A673 (cell line): ENCODE measurements around the gene ELOVL5. TPM values are rescaled to one million over a fixed set of nuclear protein-coding genes. Genes with fewer than 3 reads are reported as not detected.

Experiments
- BruUV-seq: library from RNA; stranded (reverse); fragments of 400-500 nt; replicated peaks from 2 replicates; lab custom pipeline; 2021; lab: Mats Ljungman, UMichigan
- CTCF ChIA-PET: fragments of 300-600 bp; sonication (Branson Sonifier 250); formaldehyde crosslinking; loops from one replicate; lab custom pipeline; 2022; ENCODE audit warnings: antibody characterized with exemption; lab: Charles Lee
- POLR2A ChIA-PET: fragments of 300-600 bp; sonication (Branson Sonifier 250); formaldehyde crosslinking; loops from one replicate; lab custom pipeline; 2022; ENCODE audit warnings: antibody characterized with exemption; ENCODE audit not compliant: low non-redundant PET; lab: Charles Lee
- DNase-seq: peaks from one replicate; pipeline ENCODE4 v3.0.0-alpha.2; 2015; ENCODE audit warnings: low spot score
- H3K27ac ChIP-seq: fragments of 200-600 bp; sonication (generic); 2 replicates; pipeline ENCODE4 v1.5.1; 2016; ENCODE audit warnings: mixed run types, low read depth, mild to moderate bottlenecking, mixed read lengths, antibody characterized with exemption, low read length; ENCODE audit not compliant: poor library complexity, severe bottlenecking
- H3K27me3 ChIP-seq: fragments of 200-600 bp; sonication (generic); replicated peaks from 2 replicates; pipeline ENCODE4 v1.6.1; 2017; ENCODE audit warnings: mixed run types, low read depth, mild to moderate bottlenecking, mixed read lengths, antibody characterized with exemption, low read length; ENCODE audit not compliant: insufficient read depth, poor library complexity
- H3K36me3 ChIP-seq: fragments of 200-600 bp; sonication (generic); 2 replicates; pipeline ENCODE4 v1.6.1; 2016; ENCODE audit warnings: mixed run types, mild to moderate bottlenecking, mixed read lengths, antibody characterized with exemption, low read length; ENCODE audit not compliant: insufficient read depth, poor library complexity, severe bottlenecking
- H3K4me1 ChIP-seq: fragments of 200-600 bp; sonication (generic); 2 replicates; pipeline ENCODE4 v1.6.1; 2017; ENCODE audit warnings: mixed run types, mild to moderate bottlenecking, mixed read lengths, antibody characterized with exemption, low read length; ENCODE audit not compliant: insufficient read depth, poor library complexity, severe bottlenecking
- H3K4me3 ChIP-seq: fragments of 200-600 bp; sonication (generic); 2 replicates; pipeline ENCODE4 v1.5.1; 2016; ENCODE audit warnings: low read depth, mixed run types, mild to moderate bottlenecking, mixed read lengths, low read length; ENCODE audit not compliant: poor library complexity, severe bottlenecking
- H3K9me3 ChIP-seq: fragments of 200-600 bp; sonication (generic); 2 replicates; pipeline ENCODE4 v1.6.1; 2016; ENCODE audit warnings: mixed run types, low read depth, mild to moderate bottlenecking, mixed read lengths, antibody characterized with exemption, low read length; ENCODE audit not compliant: poor library complexity, severe bottlenecking
- CTCF ChIP-seq: fragments of 300-800, 200-600 bp; sonication (generic); conservative IDR thresholded peaks from 2 replicates; pipeline ENCODE4 v1.5.1; 2017; ENCODE audit warnings: low read depth, mild to moderate bottlenecking, antibody characterized with exemption, low read length, moderate library complexity, mixed read lengths
- EZH2 ChIP-seq: fragments of 200-600 bp; sonication (generic); IDR thresholded peaks from 2 replicates; pipeline ENCODE4 v1.6.1; 2017; ENCODE audit warnings: borderline replicate concordance, low read depth, mild to moderate bottlenecking, mixed read lengths, antibody characterized with exemption, low read length; ENCODE audit not compliant: poor library complexity, severe bottlenecking
- intact Hi-C: fragments of 100-400 bp; cut with micrococcal nuclease; formaldehyde crosslinking; loops from one replicate; pipeline ENCODE4 v1.10.0; 2022; ENCODE audit not compliant: unreplicated experiment
- total RNA-seq: library from RNA; stranded (reverse); gene quantifications from 2 replicates; pipeline ENCODE4 v1.2.3, GENCODE V29; 2021

ELOVL5 gene
- total RNA-seq, 1 experiment from 2014 or later = 98.5 TPM

GRCh38 chr6:53241938-53242337 lies 106.8 kb downstream of the ELOVL5 start:
- H3K36me3 ChIP-seq = no peaks in the 10 kb centered on the region
- no peaks in the 10 kb centered on the region for H3K4me1 ChIP-seq
- no peak for TF ChIP-seq EZH2
- TF ChIP-seq CTCF = no peak
- H3K9me3 ChIP-seq = no peaks in the 10 kb centered on the region
- DNase-seq = no peak
- ChIA-PET CTCF (no interaction called here), POLR2A (no interaction called here)
- no peak overlapping the region for H3K27ac ChIP-seq
- BruUV-seq = no TSS peak
- H3K27me3 ChIP-seq = no peaks in the 10 kb centered on the region
- no peak overlapping the region for H3K4me3 ChIP-seq
- intact Hi-C loops = no loop called here

DNA sequence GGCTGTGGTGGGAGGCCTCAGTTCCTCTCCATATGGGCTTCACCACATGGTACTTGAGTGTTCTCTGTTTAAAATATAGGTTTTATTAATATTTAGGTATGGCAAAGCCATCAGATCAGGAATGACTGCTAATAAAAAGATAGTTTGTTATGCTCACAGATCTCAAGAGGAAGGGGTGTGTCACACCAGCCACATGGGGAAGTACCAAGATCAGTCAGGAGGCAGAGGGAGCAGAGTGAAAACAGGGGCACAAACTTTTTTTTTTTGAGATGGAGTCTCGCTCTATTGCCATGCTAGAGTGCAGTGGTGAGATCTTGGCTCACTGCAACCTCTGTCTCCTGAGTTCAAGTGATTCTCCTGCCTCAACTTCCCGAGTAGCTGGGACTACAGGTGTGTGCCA lies 108.0 kb downstream of the ELOVL5 start:
- H3K9me3 ChIP-seq = no peaks in the 10 kb centered on the region
- CTCF ChIA-PET = no interaction called here
- intact Hi-C loops = no loop called here
- POLR2A ChIA-PET = no interaction called here
- no peaks in the 10 kb centered on the region for H3K27me3 ChIP-seq
- H3K4me3 ChIP-seq = no peak overlapping the region
- no peaks in the 10 kb centered on the region for H3K4me1 ChIP-seq
- BruUV-seq = no TSS peak
- H3K36me3 ChIP-seq = no peaks in the 10 kb centered on the region
- no peak overlapping the region for H3K27ac ChIP-seq
- DNase-seq = no peak
- TF ChIP-seq EZH2 = no peak

DNA sequence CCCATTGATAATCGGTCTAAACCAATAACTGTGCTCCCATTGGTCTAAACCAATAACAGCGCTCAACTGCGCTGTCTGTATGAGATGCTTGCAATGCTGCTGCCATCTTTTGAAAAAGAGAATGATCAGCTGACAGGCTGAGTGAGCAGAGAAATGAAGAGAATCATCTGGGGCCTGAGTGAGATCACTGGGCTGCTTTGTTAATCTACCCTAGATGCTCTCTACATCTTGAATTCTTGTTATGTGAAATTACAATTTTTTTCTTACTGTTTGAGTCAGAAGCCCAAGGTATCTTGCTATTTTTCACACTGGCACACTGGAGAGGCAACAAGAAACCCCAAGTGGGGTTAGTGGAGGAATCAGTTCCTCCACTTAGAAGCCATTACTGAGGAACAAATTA lies 108.6 kb downstream of the ELOVL5 start:
- Histone ChIP-seq H3K27me3 (no peaks in the 10 kb centered on the region), H3K27ac (no peak overlapping the region), H3K9me3 (no peaks in the 10 kb centered on the region), H3K4me3 (no peak overlapping the region), H3K36me3 (no peaks in the 10 kb centered on the region), H3K4me1 (no peaks in the 10 kb centered on the region)
- TF ChIP-seq EZH2 (no peak), CTCF (no peak)
- no TSS peak for BruUV-seq
- CTCF ChIA-PET = no interaction called here
- DNase-seq = no peak
- intact Hi-C loops = no loop called here
- POLR2A ChIA-PET = no interaction called here

DNA sequence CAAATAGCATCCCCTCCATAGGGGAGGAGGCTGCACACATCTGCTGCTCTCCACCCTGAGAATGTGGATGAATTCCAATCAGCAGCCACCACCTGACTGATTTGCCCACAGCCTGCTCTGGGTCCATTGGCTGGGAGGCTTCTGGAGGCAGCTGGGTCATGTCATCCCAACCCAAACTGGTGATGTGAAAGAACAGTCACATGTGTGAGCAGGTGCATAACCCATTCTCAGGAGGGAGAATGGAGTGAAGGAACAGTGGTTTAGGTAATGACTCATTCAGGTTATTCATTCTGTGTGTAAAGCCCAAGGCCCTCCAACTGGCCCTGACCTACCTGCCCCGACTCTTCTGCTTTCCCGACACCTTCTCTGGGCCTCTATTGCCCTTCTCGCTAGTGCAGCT lies 109.2 kb downstream of the ELOVL5 start:
- Histone ChIP-seq H3K4me3 (no peak overlapping the region), H3K4me1 (no peaks in the 10 kb centered on the region), H3K9me3 (no peaks in the 10 kb centered on the region), H3K27me3 (no peaks in the 10 kb centered on the region), H3K36me3 (no peaks in the 10 kb centered on the region), H3K27ac (no peak overlapping the region)
- intact Hi-C loops = no loop called here
- DNase-seq = no peak
- ChIA-PET CTCF (no interaction called here), POLR2A (no interaction called here)
- no peak for TF ChIP-seq CTCF
- no peak for TF ChIP-seq EZH2
- BruUV-seq = no TSS peak
